AG09319 (cell line): Measurements from ENCODE around the gene HNRNPL.

Experiments used
- DNase-seq: peaks from one replicate; pipeline ENCODE4 v3.0.0-alpha.2; 2010; ENCODE audit warnings: low read depth; ENCODE audit errors: extremely low read depth
- TF ChIP-seq, protein P1 (sequence below): IDR thresholded peaks from 2 replicates; pipeline ENCODE4 v1.5.1; 2011; ENCODE audit warnings: low read depth, mild to moderate bottlenecking, inconsistent platforms, low read length, moderate library complexity

HNRNPL gene

DNA sequence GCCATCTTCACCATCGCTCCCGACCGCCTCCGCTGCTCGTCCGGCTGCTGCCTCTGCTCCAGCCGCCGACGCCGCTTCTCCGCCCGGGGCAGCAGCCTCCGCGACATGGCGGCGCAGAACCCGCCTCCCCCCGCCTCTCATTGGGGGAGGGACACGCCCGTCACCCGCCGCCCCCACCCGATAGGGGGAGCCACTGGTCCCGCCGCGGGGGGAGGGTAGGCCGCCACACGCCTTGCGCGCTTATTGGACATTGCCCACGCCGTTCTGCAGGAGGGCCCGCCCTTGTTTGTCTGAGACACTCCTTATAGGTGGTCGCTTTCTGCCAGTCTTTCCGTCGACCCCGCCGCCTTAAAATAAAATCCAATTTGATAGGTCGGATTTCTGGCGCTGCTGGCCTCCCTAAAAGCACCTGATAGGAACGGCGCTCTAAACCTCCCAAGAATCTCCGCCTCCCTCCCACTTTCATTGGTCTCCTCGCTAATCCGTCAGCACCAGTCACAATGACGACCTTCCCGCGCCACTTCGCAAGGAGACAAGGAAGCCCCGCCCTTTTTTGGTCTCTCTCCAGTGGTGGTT, at the start of gene HNRNPL:
HNRNPL (minus strand) TSS at position 127 of the 576 bp plus-strand sequence; CDS start at position 107, 20 bp downstream.
- DNase-seq: peak; percentile 100
- TF ChIP-seq, protein P1, sequence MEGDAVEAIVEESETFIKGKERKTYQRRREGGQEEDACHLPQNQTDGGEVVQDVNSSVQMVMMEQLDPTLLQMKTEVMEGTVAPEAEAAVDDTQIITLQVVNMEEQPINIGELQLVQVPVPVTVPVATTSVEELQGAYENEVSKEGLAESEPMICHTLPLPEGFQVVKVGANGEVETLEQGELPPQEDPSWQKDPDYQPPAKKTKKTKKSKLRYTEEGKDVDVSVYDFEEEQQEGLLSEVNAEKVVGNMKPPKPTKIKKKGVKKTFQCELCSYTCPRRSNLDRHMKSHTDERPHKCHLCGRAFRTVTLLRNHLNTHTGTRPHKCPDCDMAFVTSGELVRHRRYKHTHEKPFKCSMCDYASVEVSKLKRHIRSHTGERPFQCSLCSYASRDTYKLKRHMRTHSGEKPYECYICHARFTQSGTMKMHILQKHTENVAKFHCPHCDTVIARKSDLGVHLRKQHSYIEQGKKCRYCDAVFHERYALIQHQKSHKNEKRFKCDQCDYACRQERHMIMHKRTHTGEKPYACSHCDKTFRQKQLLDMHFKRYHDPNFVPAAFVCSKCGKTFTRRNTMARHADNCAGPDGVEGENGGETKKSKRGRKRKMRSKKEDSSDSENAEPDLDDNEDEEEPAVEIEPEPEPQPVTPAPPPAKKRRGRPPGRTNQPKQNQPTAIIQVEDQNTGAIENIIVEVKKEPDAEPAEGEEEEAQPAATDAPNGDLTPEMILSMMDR: peak; percentile 43

DNA sequence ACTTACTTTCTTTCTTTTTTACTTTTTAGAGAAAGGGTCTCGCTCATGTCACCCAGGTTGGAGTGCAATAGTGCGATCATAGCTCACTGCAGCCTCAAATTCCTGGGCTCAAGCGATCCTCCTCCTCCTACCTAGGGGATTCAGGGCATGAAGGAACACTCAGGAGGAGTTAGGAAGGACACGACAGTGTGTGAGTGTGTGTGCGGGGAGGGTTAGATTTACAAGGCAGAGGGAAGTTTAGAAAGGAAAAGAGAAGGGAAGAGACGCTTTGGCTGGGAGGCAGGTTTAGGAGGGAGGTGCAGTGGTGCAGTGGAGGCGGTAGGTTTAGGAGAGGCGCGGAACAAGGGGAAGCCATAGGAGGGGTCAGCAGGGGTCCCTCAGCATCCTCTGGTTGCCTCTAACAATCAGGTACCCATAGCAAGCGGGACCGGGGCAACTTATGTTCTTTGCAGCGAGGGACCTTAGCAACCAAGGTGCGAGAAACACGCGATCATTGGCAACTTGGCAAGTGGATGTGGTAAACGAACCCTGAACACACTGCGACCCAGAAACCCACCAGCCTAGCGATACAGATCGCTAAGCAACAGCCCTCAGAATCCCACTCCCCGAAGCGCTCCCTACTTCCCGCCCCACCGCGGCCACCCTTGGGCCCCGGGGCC, 49.1 kb upstream of the HNRNPL start:
- TF ChIP-seq, protein P1: no peak
- no peak for DNase-seq

DNA sequence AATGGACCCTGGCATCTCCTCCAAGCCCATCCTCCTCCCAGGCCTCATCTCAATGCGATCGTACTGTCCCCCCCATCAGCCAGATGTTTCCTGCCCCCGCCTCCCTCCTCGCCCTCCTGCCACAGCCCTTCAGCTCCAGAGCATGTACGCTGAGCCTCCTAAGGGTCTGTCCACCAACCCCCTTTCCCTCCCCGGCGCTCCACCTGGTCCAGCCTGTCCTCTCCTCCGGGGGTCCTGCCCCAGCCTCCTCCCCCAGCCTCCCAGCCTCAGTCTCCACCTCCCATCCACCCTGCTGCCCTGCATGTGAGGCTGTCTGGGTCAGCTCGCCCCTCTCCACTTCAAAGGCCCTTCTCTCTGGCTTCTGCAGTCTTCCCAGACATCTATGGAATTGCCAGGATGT, 45.2 kb upstream of the HNRNPL start:
- TF ChIP-seq, protein P1: no peak
- no peak for DNase-seq

DNA sequence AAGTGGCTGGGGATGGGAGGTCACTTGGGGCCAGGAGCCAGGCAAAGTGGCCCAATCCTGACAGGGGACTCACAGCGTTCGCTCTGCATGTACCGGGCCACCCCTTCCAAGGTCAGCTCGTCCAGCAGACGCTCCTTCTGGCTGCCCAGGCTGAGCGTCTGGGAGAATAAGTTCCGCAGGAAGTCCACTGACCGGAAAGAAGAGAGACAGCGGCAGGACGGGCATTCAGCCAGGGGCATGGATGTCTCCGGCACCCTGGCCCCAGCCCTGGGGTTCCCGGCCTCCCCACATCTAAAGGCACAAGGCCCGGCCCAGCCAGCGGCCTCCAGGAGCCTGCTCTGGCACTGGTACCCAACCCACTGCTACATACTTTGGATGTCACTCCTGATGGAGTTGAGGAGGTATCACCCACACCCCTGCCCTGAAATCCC, 43.6 kb upstream of the HNRNPL start:
- TF ChIP-seq, protein P1: no peak
- no peak for DNase-seq

DNA sequence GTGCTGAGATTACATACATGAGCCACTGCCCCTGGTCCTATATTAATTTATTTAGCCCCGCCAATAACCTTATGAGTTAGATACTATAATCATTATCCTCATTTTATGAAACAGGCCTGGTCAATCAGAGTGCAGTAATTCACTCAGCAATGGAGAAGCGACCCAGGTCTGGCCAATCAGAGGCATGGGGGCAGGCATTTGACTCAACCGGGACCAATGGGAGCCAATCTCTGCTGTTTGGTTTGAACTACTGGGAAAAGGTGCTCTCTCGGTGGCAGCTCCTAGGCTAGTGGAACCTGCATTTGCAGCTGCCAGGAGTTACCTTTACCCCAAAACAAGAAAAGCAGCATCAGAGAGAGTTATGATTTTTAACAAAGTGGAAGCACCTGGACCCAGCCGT, 43.1 kb upstream of the HNRNPL start:
- TF ChIP-seq, protein P1: no peak
- no peak for DNase-seq

DNA sequence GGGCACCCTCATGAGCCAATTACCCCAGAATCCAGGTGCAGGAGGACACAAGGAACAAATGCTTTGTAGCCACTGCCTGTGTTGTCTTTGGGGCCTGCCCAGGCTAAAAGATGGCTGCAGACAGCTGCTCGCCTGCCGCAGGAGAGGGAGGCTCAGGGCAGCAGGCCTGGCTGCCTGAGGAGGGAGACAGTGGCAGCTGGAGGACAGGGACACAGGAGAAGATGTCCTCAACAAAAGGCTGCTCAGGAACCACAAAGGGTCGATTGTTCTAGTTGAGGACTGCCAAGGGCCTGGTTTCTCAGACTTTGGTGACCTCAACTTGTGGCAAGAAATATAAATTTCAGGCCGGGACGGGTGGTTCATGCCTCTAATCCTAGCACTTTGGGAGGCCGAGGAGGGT, 42.0 kb upstream of the HNRNPL start:
- TF ChIP-seq, protein P1: no peak
- DNase-seq: no peak

DNA sequence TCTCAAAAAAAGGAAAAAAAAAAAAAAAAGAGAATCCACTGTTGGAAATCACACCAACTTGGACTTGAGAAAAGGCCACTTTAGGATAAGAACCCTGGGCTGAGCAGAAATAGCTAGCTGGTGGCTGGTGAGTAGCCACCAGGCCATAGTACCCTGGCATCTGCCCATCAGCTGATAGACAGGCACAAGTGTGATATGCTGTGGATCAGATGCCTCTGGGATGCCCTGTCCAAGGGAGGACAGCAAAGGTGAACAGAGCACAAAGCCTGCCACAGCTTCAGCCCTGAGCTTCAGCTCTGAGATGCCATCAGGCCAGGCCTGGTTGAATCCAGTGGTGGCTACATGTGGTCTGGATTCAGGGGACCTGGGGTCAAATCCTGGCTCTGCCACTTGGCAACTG, 40.9 kb upstream of the HNRNPL start:
- TF ChIP-seq, protein P1: no peak
- DNase-seq: no peak
